Cardiac fibroblast (primary cell): Measurements from ENCODE around the gene FAM111A.

Source experiments
- DNase-seq, 2 donors: peaks; one replicate each; pipeline versions ENCODE4 v3.0.0 to v3.0.0-alpha.2; 2010; ENCODE audit warnings: low read depth in 2 of 2
- H3K4me3 ChIP-seq, 2 donors: replicated peaks in 1 of 2; 1 replicate in 1 of 2; 2 replicates in 1 of 2; pipeline ENCODE4 v1.5.1; 2011; ENCODE audit warnings: low read depth in 2 of 2, low read length in 2 of 2, mild to moderate bottlenecking in 2 of 2, moderate library complexity in 1 of 2
- TF ChIP-seq, protein P1 (sequence below): IDR thresholded peaks from one replicate; pipeline ENCODE4 v1.5.1; 2011; ENCODE audit warnings: low read depth, mild to moderate bottlenecking, low read length, inconsistent platforms

The FAM111A gene

GRCh38 chr11:59144579-59145345 lies 2.1 kb downstream of the FAM111A start:
- H3K4me3 ChIP-seq: peak overlapping the region; percentile 59 to 96
- DNase-seq: peak; percentile 83 to 84
- TF ChIP-seq, protein P1, sequence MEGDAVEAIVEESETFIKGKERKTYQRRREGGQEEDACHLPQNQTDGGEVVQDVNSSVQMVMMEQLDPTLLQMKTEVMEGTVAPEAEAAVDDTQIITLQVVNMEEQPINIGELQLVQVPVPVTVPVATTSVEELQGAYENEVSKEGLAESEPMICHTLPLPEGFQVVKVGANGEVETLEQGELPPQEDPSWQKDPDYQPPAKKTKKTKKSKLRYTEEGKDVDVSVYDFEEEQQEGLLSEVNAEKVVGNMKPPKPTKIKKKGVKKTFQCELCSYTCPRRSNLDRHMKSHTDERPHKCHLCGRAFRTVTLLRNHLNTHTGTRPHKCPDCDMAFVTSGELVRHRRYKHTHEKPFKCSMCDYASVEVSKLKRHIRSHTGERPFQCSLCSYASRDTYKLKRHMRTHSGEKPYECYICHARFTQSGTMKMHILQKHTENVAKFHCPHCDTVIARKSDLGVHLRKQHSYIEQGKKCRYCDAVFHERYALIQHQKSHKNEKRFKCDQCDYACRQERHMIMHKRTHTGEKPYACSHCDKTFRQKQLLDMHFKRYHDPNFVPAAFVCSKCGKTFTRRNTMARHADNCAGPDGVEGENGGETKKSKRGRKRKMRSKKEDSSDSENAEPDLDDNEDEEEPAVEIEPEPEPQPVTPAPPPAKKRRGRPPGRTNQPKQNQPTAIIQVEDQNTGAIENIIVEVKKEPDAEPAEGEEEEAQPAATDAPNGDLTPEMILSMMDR: no peak

DNA sequence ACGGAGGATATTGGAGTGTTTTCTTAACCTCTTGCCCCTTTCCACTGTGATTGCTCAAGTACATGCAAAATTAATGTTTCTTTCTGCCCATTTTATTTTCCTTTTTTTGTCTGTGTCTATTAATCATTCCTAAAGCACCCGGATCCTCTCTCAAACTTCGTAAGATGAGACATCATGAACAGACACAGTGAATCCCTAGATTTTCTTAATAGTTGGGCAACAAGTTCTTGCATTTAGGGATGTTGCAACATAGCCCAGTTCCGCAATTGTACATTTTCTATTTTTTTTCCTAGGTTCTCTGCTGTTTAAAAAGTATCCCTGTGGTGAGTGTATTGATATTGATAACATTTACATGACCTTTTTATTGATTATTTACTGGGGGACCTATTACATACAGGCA lies 2.9 kb downstream of the FAM111A start:
- peak overlapping the region in 1 of 2 donors; percentile 96 for H3K4me3 ChIP-seq
- TF ChIP-seq, protein P1: no peak
- DNase-seq: peak; percentile 73 to 90

GRCh38 chr11:59151761-59152160 lies 9.1 kb downstream of the FAM111A start:
- no peak overlapping the region for H3K4me3 ChIP-seq
- TF ChIP-seq, protein P1: no peak
- DNase-seq: no peak

DNA sequence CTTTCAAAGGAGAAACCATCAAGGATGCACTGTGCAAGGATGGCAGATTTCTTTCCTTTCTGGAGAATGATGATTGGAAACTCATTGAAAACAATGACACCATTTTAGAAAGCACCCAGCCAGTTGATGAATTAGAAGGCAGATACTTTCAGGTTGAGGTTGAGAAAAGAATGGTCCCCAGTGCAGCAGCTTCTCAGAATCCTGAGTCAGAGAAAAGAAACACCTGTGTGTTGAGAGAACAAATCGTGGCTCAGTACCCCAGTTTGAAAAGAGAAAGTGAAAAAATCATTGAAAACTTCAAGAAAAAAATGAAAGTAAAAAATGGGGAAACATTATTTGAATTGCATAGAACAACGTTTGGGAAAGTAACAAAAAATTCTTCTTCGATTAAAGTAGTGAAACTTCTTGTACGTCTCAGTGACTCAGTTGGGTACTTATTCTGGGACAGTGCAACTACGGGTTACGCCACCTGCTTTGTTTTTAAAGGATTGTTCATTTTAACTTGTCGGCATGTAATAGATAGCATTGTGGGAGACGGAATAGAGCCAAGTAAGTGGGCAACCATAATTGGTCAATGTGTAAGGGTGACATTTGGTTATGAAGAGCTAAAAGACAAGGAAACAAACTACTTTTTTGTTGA lies 9.8 kb downstream of the FAM111A start:
- H3K4me3 ChIP-seq: no peak overlapping the region
- TF ChIP-seq, protein P1: no peak
- DNase-seq: no peak

DNA sequence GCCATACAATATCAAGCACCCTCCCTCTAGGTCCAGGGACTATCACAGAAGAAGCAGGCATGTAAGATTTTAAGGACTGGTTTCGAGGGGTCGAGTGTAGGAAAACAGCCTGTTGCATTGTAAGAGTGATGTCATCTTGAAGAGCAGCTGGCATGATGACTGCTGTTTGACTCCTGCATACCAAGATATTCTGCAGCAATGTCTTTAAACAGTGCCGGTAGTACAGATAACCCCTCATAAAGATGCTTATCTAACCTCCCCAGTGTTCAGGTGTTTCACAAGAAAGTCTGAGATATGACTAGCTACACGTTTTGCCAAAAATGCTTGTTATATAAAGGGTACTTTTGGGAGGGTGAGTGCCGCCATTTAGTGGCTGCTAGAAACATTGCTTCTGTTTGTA lies 12.0 kb downstream of the FAM111A start:
- DNase-seq: peak in 1 of 2 donors; percentile 7
- TF ChIP-seq, protein P1: no peak
- H3K4me3 ChIP-seq: no peak overlapping the region

DNA sequence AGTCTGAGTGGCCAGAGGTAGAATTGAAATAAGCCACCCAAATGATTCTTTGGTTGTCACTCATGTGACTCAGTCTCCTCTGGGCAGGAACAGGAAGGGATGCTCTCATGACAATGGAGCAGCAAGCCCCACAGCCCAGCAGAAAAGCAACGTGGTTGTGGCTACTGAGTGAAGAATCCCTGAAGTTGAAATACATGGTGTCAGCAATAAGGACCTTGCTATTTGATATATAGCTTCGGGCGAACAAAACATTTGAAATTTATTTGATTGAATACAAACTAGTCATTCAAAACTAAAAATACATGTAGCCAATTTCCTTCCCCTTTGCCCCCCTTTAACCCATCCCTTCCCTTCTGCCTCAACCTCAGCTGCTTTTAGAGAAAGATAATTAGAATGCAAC lies 14.8 kb downstream of the FAM111A start:
- TF ChIP-seq, protein P1: no peak
- DNase-seq: no peak
- H3K4me3 ChIP-seq: no peak overlapping the region
